Adrenal gland (tissue), 12 donors: Measurements from ENCODE around the gene ST6GALNAC5. TPM values are rescaled to one million over a fixed set of nuclear protein-coding genes. Genes with fewer than 3 reads are reported as not detected.

ENCODE experiments used
- DNase-seq, 7 donors: peaks; one replicate each; pipeline ENCODE4 v3.0.0-alpha.2; 2019 to 2020
- H3K27ac ChIP-seq, 5 donors: fragments of 200-600 bp; sonication (generic) in 4 of 5; 1 replicate in 3 of 5; 2 replicates in 2 of 5; pipeline versions ENCODE4 v1.5.1 to v1.8.0; 2016 to 2020; ENCODE audit warnings: mild to moderate bottlenecking in 1 of 5
- H3K27me3 ChIP-seq: fragments of 200-600 bp; 2 replicates; pipeline ENCODE4 v1.8.0; 2021
- H3K36me3 ChIP-seq, 2 donors: fragments of 200-600 bp; replicated peaks in 1 of 2; 1 replicate in 1 of 2; 2 replicates in 1 of 2; pipeline versions ENCODE4 v1.5.1 to v1.8.0; 2018 to 2022
- H3K4me1 ChIP-seq, 2 donors: fragments of 200-600 bp; replicated peaks in 1 of 2; 1 replicate in 1 of 2; 2 replicates in 1 of 2; pipeline versions ENCODE4 v1.5.1 to v1.8.0; 2018 to 2021
- H3K4me3 ChIP-seq, 4 donors: fragments of 200-600 bp; sonication (generic) in 3 of 4; one replicate each; pipeline ENCODE4 v1.5.1; 2016 to 2018
- H3K9me3 ChIP-seq, 3 donors: fragments of 200-600 bp; sonication (generic) in 1 of 3; replicated peaks in 1 of 3; 1 replicate in 2 of 3; 2 replicates in 1 of 3; pipeline versions ENCODE4 v1.5.1 to v1.8.0; 2016 to 2021
- CTCF ChIP-seq, 6 experiments: fragments of 450-650 bp in 4 of 6; fragments of 200-600 bp in 2 of 6; sonication (generic) in 1 of 6; IDR thresholded peaks; 1 replicate in 5 of 6; 2 replicates in 1 of 6; pipeline versions ENCODE4 v1.5.1 to v1.8.0; 2016 to 2021; ENCODE audit warnings: antibody characterized with exemption in 6 of 6, mild to moderate bottlenecking in 2 of 6, moderate library complexity in 1 of 6
- POLR2A ChIP-seq, 2 donors: fragments of 450-650 bp; IDR thresholded peaks; one replicate each; pipeline ENCODE4 v1.6.1; 2017; ENCODE audit warnings: antibody characterized with exemption in 2 of 2, mild to moderate bottlenecking in 2 of 2, moderate library complexity in 1 of 2
- WGBS, 4 donors: extraction: QIAGEN DNeasy Blood & Tissue Kit in 2 of 4; methylation state at CpG; one replicate each; pipeline versions ENCODE4 v1.1.5 to v1.1.7; 2013 to 2017; 5-methylcytosine and 5-hydroxymethylcytosine counted together
- intact Hi-C, 2 donors: fragments of 100-400 bp; cut with DNase I; formaldehyde crosslinking; loops; one replicate each; pipeline versions ENCODE4 v1.14.1 to v1.15.0; 2022 to 2023
- polyA plus RNA-seq, 3 donors: library from polyadenylated mRNA; stranded (reverse); fragments of 200-250 nt in 2 of 3; fragments of 350-450 nt in 1 of 3; fragmentation: Illumina TruSeq in 1 of 3; extraction: RNeasy Lipid Tissue Mini Kit (QIAGEN cat#74804) in 1 of 3; gene quantifications; one replicate each; pipeline ENCODE4 v1.2.3, GENCODE V29; 2013 to 2014
- total RNA-seq, 9 donors: library from RNA; depleted of rRNA in 4 of 9; stranded (reverse); fragments of >200 nt in 4 of 9; fragments of 120-200 nt in 1 of 9; fragmentation: NEBNext Ultra II Directional in 1 of 9; extraction: Animal tissue kit (Norgen Biotek cat#: 25700) in 1 of 9; gene quantifications; one replicate each; pipeline versions ENCODE4 v1.1.0 to v1.2.4, GENCODE V29; 2013 to 2023
- donor health status: healthy with polysubstance abuse.
- donor health status: Bipolar disorder and iron deficiency.
- donor health status: DM: yes; HTN: yes; CAD: no.
- donor health status: DM: no; HTN: no; CAD: no.
- donor health status: DM: no; HTN: no; CAD: no.
- donor health status: DM: yes; HTN: yes; CAD: no.

Gene ST6GALNAC5
- total and polyA plus RNA-seq, 12 donors = 1.1 to 48.4 (median 21.4) TPM

DNA sequence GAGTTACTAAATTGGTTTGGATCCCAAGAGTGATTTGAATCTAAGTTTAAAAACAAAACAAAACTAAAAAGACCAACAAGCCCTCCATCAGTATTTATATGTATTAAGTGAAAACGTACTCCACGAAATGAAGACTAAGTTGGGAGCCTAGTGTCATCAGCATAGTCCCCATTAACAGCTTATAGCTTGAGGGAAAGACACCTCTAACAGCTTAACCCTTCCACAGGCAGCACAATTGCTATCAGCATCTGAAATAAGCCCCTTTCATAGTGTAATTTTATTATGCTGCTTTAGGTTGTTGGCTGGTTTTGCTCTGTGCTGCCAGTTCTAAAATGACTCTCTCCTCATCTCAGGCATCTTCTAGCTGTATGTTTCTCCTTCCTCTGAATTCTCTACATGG is 25.8 kb upstream of the ST6GALNAC5 start:
- H3K36me3 ChIP-seq = no peaks in the 10 kb centered on the region
- DNase-seq = no peak
- TF ChIP-seq POLR2A (IDR thresholded peaks at IDR 0.05) = no peak
- no peak for TF ChIP-seq CTCF (IDR thresholded peaks at IDR 0.05)
- intact Hi-C loops = no loop called here
- H3K27me3 ChIP-seq = no peaks in the 10 kb centered on the region
- no peaks in the 10 kb centered on the region for H3K9me3 ChIP-seq
- no peaks in the 10 kb centered on the region for H3K4me1 ChIP-seq
- WGBS, 4 donors = 53 to 64% (median 57%) methylated on average over 2 of the region's 2 CpGs
- no peak overlapping the region for H3K4me3 ChIP-seq
- no peak overlapping the region for H3K27ac ChIP-seq

GRCh38 chr1:76843821-76844464 is 23.3 kb upstream of the ST6GALNAC5 start:
- no peaks in the 10 kb centered on the region for H3K9me3 ChIP-seq
- no peak for TF ChIP-seq POLR2A (IDR thresholded peaks at IDR 0.05)
- TF ChIP-seq CTCF (IDR thresholded peaks at IDR 0.05) = no peak
- H3K4me3 ChIP-seq = no peak overlapping the region
- intact Hi-C loops = no loop called here
- no peak for DNase-seq
- no peak overlapping the region for H3K27ac ChIP-seq
- H3K4me1 ChIP-seq = no peaks in the 10 kb centered on the region
- WGBS, 4 donors = 87 to 91% (median 90%) methylated on average over 5 of the region's 5 CpGs
- H3K36me3 ChIP-seq = no peaks in the 10 kb centered on the region
- H3K27me3 ChIP-seq = no peaks in the 10 kb centered on the region

DNA sequence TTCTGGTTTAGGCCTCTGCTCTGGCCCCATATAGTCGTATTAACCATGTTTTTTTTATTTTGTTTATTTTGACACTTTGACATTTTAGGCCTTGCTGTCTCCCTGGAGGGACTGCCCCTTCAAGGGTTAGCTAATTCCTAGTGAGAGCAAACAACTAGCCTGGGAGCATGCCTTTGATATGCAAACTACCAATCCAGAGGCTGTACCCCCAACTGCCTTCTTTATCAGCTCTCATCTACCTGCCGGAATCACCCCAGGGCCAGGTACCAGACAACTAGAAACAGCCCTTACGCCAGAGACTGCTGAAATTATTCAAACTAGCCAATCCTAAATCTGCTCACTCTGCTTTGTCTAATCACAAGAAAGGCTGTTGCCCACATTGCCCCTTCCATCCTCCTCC is 13.0 kb upstream of the ST6GALNAC5 start:
- Histone ChIP-seq H3K36me3 (no peaks in the 10 kb centered on the region), H3K4me3 (no peak overlapping the region), H3K4me1 (no peaks in the 10 kb centered on the region), H3K27me3 (no peaks in the 10 kb centered on the region), H3K9me3 (no peaks in the 10 kb centered on the region), H3K27ac (no peak overlapping the region)
- no peak for TF ChIP-seq CTCF (IDR thresholded peaks at IDR 0.05)
- no peak for TF ChIP-seq POLR2A (IDR thresholded peaks at IDR 0.05)
- DNase-seq = no peak
- intact Hi-C loops = no loop called here
- WGBS, 4 donors = 77 to 87% (median 84%) methylated on average over 3 of the region's 3 CpGs

GRCh38 chr1:76856104-76856503 is 11.2 kb upstream of the ST6GALNAC5 start:
- Histone ChIP-seq H3K27me3 (no peaks in the 10 kb centered on the region), H3K27ac (no peak overlapping the region), H3K4me3 (no peak overlapping the region), H3K9me3 (no peaks in the 10 kb centered on the region), H3K36me3 (no peaks in the 10 kb centered on the region), H3K4me1 (no peaks in the 10 kb centered on the region)
- DNase-seq = no peak
- TF ChIP-seq CTCF (IDR thresholded peaks at IDR 0.05) = no peak
- no peak for TF ChIP-seq POLR2A (IDR thresholded peaks at IDR 0.05)
- 64 to 81% (median 74%) methylated on average over 5 of the region's 5 CpGs for WGBS, 4 donors
- intact Hi-C loops = no loop called here
